Natural killer cell (primary cell): ENCODE measurements around the gene CD8A. TPM values are rescaled to one million over a fixed set of nuclear protein-coding genes. Genes with fewer than 3 reads are reported as not detected.
A peak's percentile ranks its signal among the peaks of the same experiment; 100 is the strongest.

Experiments used
- ATAC-seq, 3 donors: fragments of 150-1000 bp in 2 of 3; fragments of 200-7000 bp in 1 of 3; cut with Tn5 transposase; 1 replicate in 1 of 3; 2 replicates in 2 of 3; pipeline ENCODE4 v1.10.0; 2021; ENCODE audit warnings: mild to moderate bottlenecking in 2 of 3, moderate library complexity in 2 of 3
- DNase-seq, 2 donors: peaks; one replicate each; pipeline versions ENCODE4 v3.0.0 to v3.0.0-alpha.2; 2013 to 2021; ENCODE audit warnings: mixed read lengths in 1 of 2
- H3K27ac ChIP-seq: one replicate; pipeline ENCODE4 v1.5.1; 2013; ENCODE audit warnings: mild to moderate bottlenecking, low read length
- H3K27me3 ChIP-seq: one replicate; pipeline ENCODE4 v1.6.1; 2013; ENCODE audit warnings: low read length; ENCODE audit not compliant: control insufficient read depth, insufficient read depth
- H3K36me3 ChIP-seq: one replicate; pipeline ENCODE4 v1.6.1; 2013; ENCODE audit warnings: low read length; ENCODE audit not compliant: control insufficient read depth, insufficient read depth
- H3K4me1 ChIP-seq: one replicate; pipeline ENCODE4 v1.6.1; 2013; ENCODE audit warnings: low read length; ENCODE audit not compliant: control insufficient read depth, insufficient read depth
- H3K4me3 ChIP-seq: one replicate; pipeline ENCODE4 v1.5.1; 2013; ENCODE audit warnings: low read length
- H3K9me3 ChIP-seq: one replicate; pipeline ENCODE4 v1.6.1; 2013; ENCODE audit warnings: low read length; ENCODE audit not compliant: control insufficient read depth, insufficient read depth
- H3K27ac Mint-ChIP-seq, 2 donors: one replicate each; pipeline ENCODE4 v1.8.0; 2022; ENCODE audit warnings: mild to moderate bottlenecking in 2 of 2, mixed read lengths in 2 of 2, moderate library complexity in 1 of 2
- H3K27me3 Mint-ChIP-seq, 2 donors: one replicate each; pipeline ENCODE4 v1.8.0; 2022; ENCODE audit warnings: low read depth in 2 of 2, mixed read lengths in 2 of 2
- H3K36me3 Mint-ChIP-seq: one replicate; pipeline ENCODE4 v1.8.0; 2022; ENCODE audit warnings: mixed read lengths
- H3K4me1 Mint-ChIP-seq, 2 donors: one replicate each; pipeline ENCODE4 v1.8.0; 2022; ENCODE audit warnings: mixed read lengths in 2 of 2
- H3K4me3 Mint-ChIP-seq: one replicate; pipeline ENCODE4 v1.8.0; 2022; ENCODE audit warnings: mild to moderate bottlenecking, moderate library complexity, mixed read lengths
- H3K9me3 Mint-ChIP-seq, 2 donors: one replicate each; pipeline ENCODE4 v1.8.0; 2022; ENCODE audit warnings: mixed read lengths in 2 of 2
- WGBS: methylation state at CpG from one replicate; pipeline ENCODE4 v1.1.7; 2013; ENCODE audit warnings: missing lambda C conversion rate; ENCODE audit not compliant: insufficient coverage; 5-methylcytosine and 5-hydroxymethylcytosine counted together
- intact Hi-C: fragments of 100-400 bp; cut with micrococcal nuclease; formaldehyde crosslinking; loops from one replicate; pipeline ENCODE4 v1.14.2; 2022
- total RNA-seq, 4 donors: library from RNA; stranded (reverse); fragments of 120-200 nt in 1 of 4; gene quantifications; one replicate each; pipeline versions ENCODE4 v1.2.3 to v1.2.4, GENCODE V29; 2013 to 2022
- TF ChIP-seq, protein P1 (sequence below): fragments of 200-600 bp; IDR thresholded peaks from one replicate; pipeline ENCODE4 v1.8.0; 2022; ENCODE audit warnings: antibody characterized with exemption

Gene CD8A
- total RNA-seq, 3 donors from 2014 or later (not counting 1 experiment from before 2014, with no cell fraction given), result 85.3 to 208 (median 162) TPM

DNA sequence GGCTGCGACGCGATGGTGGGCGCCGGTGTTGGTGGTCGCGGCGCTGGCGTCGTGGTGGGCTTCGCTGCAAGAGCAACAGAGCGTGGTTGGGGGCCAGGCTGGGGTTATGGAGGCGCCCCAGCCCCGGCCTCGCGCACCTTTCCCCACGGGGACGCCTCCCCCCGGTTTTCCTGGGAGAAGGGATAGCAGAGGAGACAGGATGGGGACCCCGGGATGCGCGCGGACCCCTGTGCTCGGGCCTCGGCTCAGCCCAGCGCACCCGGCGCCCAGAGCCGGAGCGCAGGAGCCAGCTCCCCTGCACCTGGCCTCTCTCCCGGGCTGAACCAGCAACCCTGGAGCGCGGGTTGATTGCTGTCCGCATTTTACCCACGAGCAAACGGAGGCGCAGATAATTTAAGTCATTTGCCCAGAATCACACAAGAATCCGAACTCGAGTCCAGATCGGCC is 1.0 kb downstream of the CD8A start:
- peaks cover 2% of the 10 kb centered on the region for H3K36me3 ChIP-seq
- peaks cover 17% of the 10 kb centered on the region for H3K27me3 ChIP-seq
- Mint-ChIP-seq H3K4me3 (peak overlapping the region; percentile 90), H3K4me1 (peaks cover 58 to 67% of the 10 kb centered on the region in 2 donors), H3K9me3 (no peaks in the 10 kb centered on the region), H3K27me3 (peaks cover 0 to 11% of the 10 kb centered on the region in 2 donors), H3K36me3 (peaks cover 7% of the 10 kb centered on the region), H3K27ac (peak overlapping the region; percentile 95 to 97)
- peak overlapping the region; percentile 88 for H3K27ac ChIP-seq
- DNase-seq, result no peak
- 13% methylated on average over 40 of the region's 40 CpGs for WGBS
- TF ChIP-seq, protein P1, sequence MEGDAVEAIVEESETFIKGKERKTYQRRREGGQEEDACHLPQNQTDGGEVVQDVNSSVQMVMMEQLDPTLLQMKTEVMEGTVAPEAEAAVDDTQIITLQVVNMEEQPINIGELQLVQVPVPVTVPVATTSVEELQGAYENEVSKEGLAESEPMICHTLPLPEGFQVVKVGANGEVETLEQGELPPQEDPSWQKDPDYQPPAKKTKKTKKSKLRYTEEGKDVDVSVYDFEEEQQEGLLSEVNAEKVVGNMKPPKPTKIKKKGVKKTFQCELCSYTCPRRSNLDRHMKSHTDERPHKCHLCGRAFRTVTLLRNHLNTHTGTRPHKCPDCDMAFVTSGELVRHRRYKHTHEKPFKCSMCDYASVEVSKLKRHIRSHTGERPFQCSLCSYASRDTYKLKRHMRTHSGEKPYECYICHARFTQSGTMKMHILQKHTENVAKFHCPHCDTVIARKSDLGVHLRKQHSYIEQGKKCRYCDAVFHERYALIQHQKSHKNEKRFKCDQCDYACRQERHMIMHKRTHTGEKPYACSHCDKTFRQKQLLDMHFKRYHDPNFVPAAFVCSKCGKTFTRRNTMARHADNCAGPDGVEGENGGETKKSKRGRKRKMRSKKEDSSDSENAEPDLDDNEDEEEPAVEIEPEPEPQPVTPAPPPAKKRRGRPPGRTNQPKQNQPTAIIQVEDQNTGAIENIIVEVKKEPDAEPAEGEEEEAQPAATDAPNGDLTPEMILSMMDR, result no peak
- no peaks in the 10 kb centered on the region for H3K9me3 ChIP-seq
- H3K4me3 ChIP-seq, result peak overlapping the region; percentile 71
- no peak for ATAC-seq
- intact Hi-C loops, result no loop called here
- peaks cover 81% of the 10 kb centered on the region for H3K4me1 ChIP-seq

DNA sequence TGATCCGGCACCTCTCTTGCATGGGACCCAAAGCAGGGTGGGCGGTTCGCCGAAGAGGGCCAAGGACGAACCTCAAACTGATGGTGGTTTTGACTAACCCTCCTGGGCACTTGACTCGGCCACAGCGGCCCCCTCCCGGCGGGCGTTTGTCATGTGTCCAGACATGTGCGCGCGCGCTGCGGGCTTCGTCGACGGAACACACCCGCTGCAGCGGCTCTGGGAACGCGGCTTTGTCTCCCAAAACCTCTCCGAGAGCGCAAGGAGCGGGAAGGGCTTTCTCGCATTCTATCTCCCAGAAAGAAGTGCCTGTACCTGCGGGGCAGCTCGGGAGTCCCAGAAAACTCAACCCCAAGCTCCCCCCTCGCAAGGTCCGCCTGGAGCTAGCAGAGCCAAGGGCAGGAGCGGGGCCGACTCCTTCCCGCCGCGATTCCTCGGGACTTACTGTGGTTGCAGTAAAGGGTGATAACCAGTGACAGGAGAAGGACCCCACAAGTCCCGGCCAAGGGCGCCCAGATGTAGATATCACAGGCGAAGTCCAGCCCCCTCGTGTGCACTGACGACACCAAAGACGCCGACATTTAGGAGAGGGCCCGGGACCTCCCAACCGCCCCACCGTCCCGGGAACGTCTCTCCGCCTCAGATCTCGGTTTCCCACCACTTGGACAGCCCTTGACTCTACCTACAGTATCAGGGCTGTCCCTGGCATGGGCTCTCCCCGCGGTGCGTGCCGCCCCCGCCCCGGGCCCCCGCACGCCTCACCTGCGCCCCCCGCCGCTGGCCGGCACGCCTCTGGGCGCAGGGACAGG is 1.6 kb downstream of the CD8A start:
- H3K27ac Mint-ChIP-seq, result peak overlapping the region; percentile 95 to 97
- H3K9me3 Mint-ChIP-seq, result no peaks in the 10 kb centered on the region
- H3K36me3 ChIP-seq, result peaks cover 6% of the 10 kb centered on the region

DNA sequence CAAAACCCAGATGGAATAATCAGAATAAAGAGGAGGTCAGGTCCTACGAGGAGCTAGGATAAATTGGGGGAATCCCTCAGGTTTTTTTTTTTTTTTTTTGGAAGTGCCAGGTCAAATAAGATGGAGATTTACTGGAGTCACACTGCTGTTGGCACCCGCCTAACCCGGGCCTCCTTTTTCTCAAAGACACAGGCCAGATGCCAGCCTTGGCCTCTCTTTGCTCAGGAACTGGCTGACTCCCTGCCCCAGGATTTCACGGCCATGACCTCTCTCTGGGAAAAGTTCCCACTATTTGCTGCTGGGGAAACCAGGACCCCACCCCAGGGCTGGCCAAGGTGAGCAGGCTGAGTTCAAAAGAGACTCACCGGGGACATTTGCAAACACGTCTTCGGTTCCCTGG is 2.5 kb downstream of the CD8A start:
- Histone ChIP-seq H3K36me3 (peaks cover 6% of the 10 kb centered on the region), H3K27me3 (peaks cover 14% of the 10 kb centered on the region), H3K4me1 (peaks cover 74% of the 10 kb centered on the region), H3K9me3 (no peaks in the 10 kb centered on the region), H3K27ac (peak overlapping the region; percentile 64), H3K4me3 (peak overlapping the region; percentile 71)
- intact Hi-C loops, result no loop called here
- WGBS, result 85% methylated on average over 7 of the region's 7 CpGs
- peak in 1 of 2 donors; percentile 27 for DNase-seq
- TF ChIP-seq, protein P1, result no peak
- H3K9me3 Mint-ChIP-seq, result no peaks in the 10 kb centered on the region
- no peak for ATAC-seq
- H3K27ac Mint-ChIP-seq, result peak overlapping the region; percentile 95 to 97
- H3K36me3 Mint-ChIP-seq, result peaks cover 7% of the 10 kb centered on the region
- H3K4me3 Mint-ChIP-seq, result peak overlapping the region; percentile 80
- peaks cover 0 to 11% of the 10 kb centered on the region in 2 donors for H3K27me3 Mint-ChIP-seq
- H3K4me1 Mint-ChIP-seq, result peaks cover 43 to 52% of the 10 kb centered on the region in 2 donors

More for the DNA sequence above, 1.6 kb downstream of the CD8A start:
- Histone ChIP-seq H3K9me3 (no peaks in the 10 kb centered on the region), H3K27me3 (peaks cover 17% of the 10 kb centered on the region), H3K4me3 (peak overlapping the region; percentile 71), H3K27ac (peak overlapping the region; percentile 64), H3K4me1 (peaks cover 76% of the 10 kb centered on the region)
- intact Hi-C loops, result no loop called here
- DNase-seq, result peak in 1 of 2 donors; percentile 54
- 13% methylated on average over 64 of the region's 64 CpGs for WGBS
- no peak for ATAC-seq
- peaks cover 52 to 61% of the 10 kb centered on the region in 2 donors for H3K4me1 Mint-ChIP-seq
- TF ChIP-seq, protein P1, result no peak
- H3K36me3 Mint-ChIP-seq, result peaks cover 7% of the 10 kb centered on the region
- H3K4me3 Mint-ChIP-seq, result peak overlapping the region; percentile 90
- peaks cover 0 to 11% of the 10 kb centered on the region in 2 donors for H3K27me3 Mint-ChIP-seq
